GM12874 (cell line): Measurements from ENCODE around the gene CHD6.

Source experiments
- CTCF ChIP-seq: IDR thresholded peaks from 2 replicates; pipeline ENCODE4 v1.5.1; 2011; ENCODE audit warnings: low read depth, mild to moderate bottlenecking, control low read depth, low read length, moderate library complexity; ENCODE audit not compliant: insufficient read depth

CHD6 gene

GRCh38 chr20:41352666-41353065 lies 265.5 kb downstream of the CHD6 start:
- 0 out of 2 replicates have a peak, but pooled peaks have one; percentile 3 for TF ChIP-seq CTCF

- TF ChIP-seq CTCF = no peak
Observed at GRCh38 chr20:41352106-41352505, 266.1 kb downstream of the CHD6 start.
